Left lung (tissue), 10 donors: Measurements from ENCODE around the gene GPX2. TPM values are rescaled to one million over a fixed set of nuclear protein-coding genes. Genes with fewer than 3 reads are reported as not detected.
A peak's percentile ranks its signal among the peaks of the same experiment; 100 is the strongest.

ENCODE experiments used
- ATAC-seq: fragments of 200-7000 bp; cut with Tn5 transposase; one replicate; pipeline ENCODE4 v1.9.1; 2020; ENCODE audit warnings: moderate library complexity
- DNase-seq, 4 donors: peaks; one replicate each; pipeline ENCODE4 v3.0.0-alpha.2; 2013 to 2020
- H3K27ac ChIP-seq, 2 donors: fragments of 200-600 bp; sonication (generic) in 1 of 2; one replicate each; pipeline versions ENCODE4 v1.5.0 to v1.8.0; 2020 to 2021
- H3K27me3 ChIP-seq, 2 donors: fragments of 200-600 bp; sonication (generic) in 1 of 2; one replicate each; pipeline versions ENCODE4 v1.5.0 to v1.8.0; 2020 to 2021
- H3K36me3 ChIP-seq, 2 donors: fragments of 200-600 bp; sonication (generic) in 1 of 2; one replicate each; pipeline versions ENCODE4 v1.5.0 to v1.8.0; 2020 to 2021
- H3K4me1 ChIP-seq, 2 donors: fragments of 200-600 bp; one replicate each; pipeline ENCODE4 v1.8.0; 2021
- H3K4me3 ChIP-seq, 2 donors: fragments of 200-600 bp; sonication (generic) in 1 of 2; one replicate each; pipeline versions ENCODE4 v1.5.0 to v1.8.0; 2020 to 2021; ENCODE audit warnings: mild to moderate bottlenecking in 1 of 2
- H3K9me3 ChIP-seq, 2 donors: fragments of 200-600 bp; sonication (generic) in 1 of 2; one replicate each; pipeline versions ENCODE4 v1.5.0 to v1.8.0; 2020 to 2021
- CTCF ChIP-seq, 2 donors: fragments of 200-600 bp; sonication (generic) in 1 of 2; IDR thresholded peaks; one replicate each; pipeline versions ENCODE4 v1.5.0 to v1.8.0; 2021; ENCODE audit warnings: antibody characterized with exemption in 2 of 2
- intact Hi-C, 2 donors: fragments of 100-400 bp; cut with DNase I; formaldehyde crosslinking; loops; one replicate each; pipeline versions ENCODE4 v1.11.2 to v1.14.2; 2022
- polyA plus RNA-seq, 6 donors: library from polyadenylated mRNA; unstranded; fragments of 120-200 nt; gene quantifications; one replicate each; pipeline ENCODE4 v1.2.1, GENCODE V29; 2013; ENCODE audit not compliant: insufficient read length in 6 of 6
- total RNA-seq, 2 donors: library from RNA; stranded (reverse); fragmentation: NEBNext Ultra II Directional; extraction: Animal tissue kit (Norgen Biotek cat#: 25700); gene quantifications; one replicate each; pipeline ENCODE4 v1.2.1, GENCODE V29; 2021
- donor health status: DM: no; HTN: yes; CAD: no.
- donor health status: DM: no; HTN: no; CAD: no.

GPX2 gene
- total and polyA plus RNA-seq, 8 donors = 0.62 to 2.8 (median 0.84) TPM

- peak within 1 kb of the TSS; percentile 89 for H3K27ac ChIP-seq
- peak; percentile 98 for ATAC-seq
Observed at GRCh38 chr14:64986648-64987437, 44.3 kb upstream of the GPX2 start, which contains the start of gene FNTB. TSS of gene FNTB (plus strand) at chr14:64986895. CDS start at chr14:64986954, 59 bp downstream.

GRCh38 chr14:64983439-64984310, 41.1 kb upstream of the GPX2 start:
- Histone ChIP-seq H3K4me3 (peak overlapping the region in 1 of 2 donors; percentile 15), H3K27me3 (no peaks in the 10 kb centered on the region), H3K27ac (no peak overlapping the region), H3K4me1 (peaks cover 13 to 26% of the 10 kb centered on the region in 2 donors), H3K36me3 (no peaks in the 10 kb centered on the region), H3K9me3 (no peaks in the 10 kb centered on the region)
- TF ChIP-seq CTCF (IDR thresholded peaks at IDR 0.05) = peak; percentile 43 to 60
- ATAC-seq = peak; percentile 6
- DNase-seq = peak in 2 of 4 donors; percentile 33 to 69
- intact Hi-C loops = no loop called here

More at GRCh38 chr14:64986648-64987437, 44.3 kb upstream of the GPX2 start, which contains the start of gene FNTB:
- DNase-seq = peak; percentile 97 to 99 (median 98)
- intact Hi-C loops = no loop called here
- H3K9me3 ChIP-seq = no peaks in the 10 kb centered on the region
- no peaks in the 10 kb centered on the region for H3K36me3 ChIP-seq
- peak; percentile 53 to 80 for TF ChIP-seq CTCF (IDR thresholded peaks at IDR 0.05)
- H3K4me3 ChIP-seq = peak within 1 kb of the TSS; percentile 74 to 82
- peaks cover 13 to 47% of the 10 kb centered on the region in 2 donors for H3K4me1 ChIP-seq
- H3K27me3 ChIP-seq = no peaks in the 10 kb centered on the region

GRCh38 chr14:64979336-64980074, 37.0 kb upstream of the GPX2 start:
- ATAC-seq (peak; percentile 63), DNase-seq (no peak)
- Histone ChIP-seq H3K9me3 (no peaks in the 10 kb centered on the region), H3K27ac (peak overlapping the region in 1 of 2 donors; percentile 18), H3K27me3 (no peaks in the 10 kb centered on the region), H3K4me1 (peaks cover 0 to 4% of the 10 kb centered on the region in 2 donors), H3K4me3 (no peak overlapping the region), H3K36me3 (no peaks in the 10 kb centered on the region)
- intact Hi-C loops = no loop called here
- TF ChIP-seq CTCF (IDR thresholded peaks at IDR 0.05) = no peak

GRCh38 chr14:64974563-64974962, 32.0 kb upstream of the GPX2 start:
- no peaks in the 10 kb centered on the region for H3K36me3 ChIP-seq
- H3K4me1 ChIP-seq = peaks cover 0 to 21% of the 10 kb centered on the region in 2 donors
- no peak overlapping the region for H3K4me3 ChIP-seq
- TF ChIP-seq CTCF (IDR thresholded peaks at IDR 0.05) = no peak
- H3K27ac ChIP-seq = no peak overlapping the region
- no peaks in the 10 kb centered on the region for H3K9me3 ChIP-seq
- intact Hi-C loops = no loop called here
- DNase-seq (no peak), ATAC-seq (no peak)
- H3K27me3 ChIP-seq = peaks cover 0 to 23% of the 10 kb centered on the region in 2 donors
